SH-SY5Y (cell line): ENCODE measurements around the gene SUSD2.

Experiments used
- GATA2 ChIP-seq: IDR thresholded peaks from 2 replicates; pipeline ENCODE4 v1.6.1; 2011; ENCODE audit warnings: mild to moderate bottlenecking, low read depth, low read length
- GATA3 ChIP-seq: IDR thresholded peaks from 2 replicates; pipeline ENCODE4 v1.6.1; 2011; ENCODE audit warnings: low read depth, mild to moderate bottlenecking, low read length, moderate library complexity

- TF ChIP-seq GATA2 (no peak), GATA3 (no peak)
Observed at GRCh38 chr22:24232725-24233124, 51.4 kb downstream of the SUSD2 start.
